Measurements from ENCODE around the gene TGFBR2.

Gene TGFBR2

DNA sequence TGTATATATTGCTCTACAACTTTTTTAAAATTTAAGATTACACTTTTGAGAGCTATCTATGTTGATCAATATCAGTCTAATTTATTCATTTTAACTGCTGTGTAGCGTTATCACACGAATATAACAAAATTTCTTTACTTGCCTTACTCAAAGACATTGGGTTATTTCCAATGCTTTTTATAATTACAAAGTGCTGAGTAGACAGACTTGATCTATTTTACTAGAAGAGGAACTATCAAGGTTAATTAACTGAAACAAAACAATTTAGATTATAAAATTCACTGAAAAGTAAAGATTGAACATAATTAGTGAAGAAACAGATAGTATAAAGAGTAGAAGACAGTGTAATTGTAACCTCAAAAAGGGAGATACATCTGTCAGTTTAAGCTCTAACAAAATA lies 105.5 kb downstream of the TGFBR2 start:
- no peaks in the 10 kb centered on the region for H3K9me3 ChIP-seq (ENCODE audit: insufficient read depth, low read length)
- no peaks in the 10 kb centered on the region; the same call in 1 of the 2 replicates for H3K4me1 ChIP-seq (ENCODE audit: low read length)
- no peaks in the 10 kb centered on the region for H3K27me3 ChIP-seq (ENCODE audit: low read depth, low read length)
- H3K27ac ChIP-seq (ENCODE audit: low read length): no peak overlapping the region
- TF ChIP-seq, protein P1, sequence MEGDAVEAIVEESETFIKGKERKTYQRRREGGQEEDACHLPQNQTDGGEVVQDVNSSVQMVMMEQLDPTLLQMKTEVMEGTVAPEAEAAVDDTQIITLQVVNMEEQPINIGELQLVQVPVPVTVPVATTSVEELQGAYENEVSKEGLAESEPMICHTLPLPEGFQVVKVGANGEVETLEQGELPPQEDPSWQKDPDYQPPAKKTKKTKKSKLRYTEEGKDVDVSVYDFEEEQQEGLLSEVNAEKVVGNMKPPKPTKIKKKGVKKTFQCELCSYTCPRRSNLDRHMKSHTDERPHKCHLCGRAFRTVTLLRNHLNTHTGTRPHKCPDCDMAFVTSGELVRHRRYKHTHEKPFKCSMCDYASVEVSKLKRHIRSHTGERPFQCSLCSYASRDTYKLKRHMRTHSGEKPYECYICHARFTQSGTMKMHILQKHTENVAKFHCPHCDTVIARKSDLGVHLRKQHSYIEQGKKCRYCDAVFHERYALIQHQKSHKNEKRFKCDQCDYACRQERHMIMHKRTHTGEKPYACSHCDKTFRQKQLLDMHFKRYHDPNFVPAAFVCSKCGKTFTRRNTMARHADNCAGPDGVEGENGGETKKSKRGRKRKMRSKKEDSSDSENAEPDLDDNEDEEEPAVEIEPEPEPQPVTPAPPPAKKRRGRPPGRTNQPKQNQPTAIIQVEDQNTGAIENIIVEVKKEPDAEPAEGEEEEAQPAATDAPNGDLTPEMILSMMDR (IDR thresholded peaks at IDR 0.05; ENCODE audit: low read depth, low read length): no peak
- H3K9ac ChIP-seq (ENCODE audit: low read length): no peak overlapping the region
- no peaks in the 10 kb centered on the region for H3K79me2 ChIP-seq (ENCODE audit: low read length)
- no peak overlapping the region for H3K4me3 ChIP-seq (ENCODE audit: low read length)
- H4K20me1 ChIP-seq (ENCODE audit: insufficient read depth, low read length): no peaks in the 10 kb centered on the region
- H3K4me2 ChIP-seq (ENCODE audit: low read length): no peak overlapping the region
- H2AFZ ChIP-seq (ENCODE audit: low read depth, low read length): no peak overlapping the region
- no peaks in the 10 kb centered on the region for H3K36me3 ChIP-seq (replicated peaks; ENCODE audit: low read depth, low read length)

DNA sequence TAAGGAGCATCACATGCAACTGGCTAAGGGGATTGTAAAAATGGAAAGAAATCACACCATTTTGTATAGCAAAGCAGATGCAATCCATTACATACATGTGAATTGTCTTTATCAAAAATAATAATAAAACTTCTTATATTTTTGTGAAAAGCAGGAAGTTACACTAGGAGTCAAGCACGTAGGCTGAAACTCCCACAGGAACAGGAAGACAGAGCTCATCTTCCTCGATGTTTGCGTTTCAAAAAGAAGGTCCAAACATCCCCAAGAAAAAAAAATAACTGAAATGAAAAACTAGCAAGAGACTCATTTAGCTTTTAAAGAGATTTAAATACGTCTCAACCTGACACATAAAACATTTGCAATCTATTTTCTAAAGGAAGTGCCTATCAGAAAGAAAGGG lies 106.6 kb downstream of the TGFBR2 start:
- no peaks in the 10 kb centered on the region for H4K20me1 ChIP-seq (ENCODE audit: insufficient read depth, low read length)
- TF ChIP-seq, protein P1 (IDR thresholded peaks at IDR 0.05; ENCODE audit: low read depth, low read length): no peak
- no peak for TF ChIP-seq EZH2phosphoT487 (IDR thresholded peaks at IDR 0.05; ENCODE audit: low read depth)
- H3K27ac ChIP-seq (ENCODE audit: low read length): no peak overlapping the region
- H3K27me3 ChIP-seq (ENCODE audit: low read depth, low read length): no peaks in the 10 kb centered on the region
- no peak overlapping the region for H3K4me2 ChIP-seq (ENCODE audit: low read length)
- no peaks in the 10 kb centered on the region for H3K79me2 ChIP-seq (ENCODE audit: low read length)
- no peaks in the 10 kb centered on the region for H3K36me3 ChIP-seq (replicated peaks; ENCODE audit: low read depth, low read length)
- H3K4me1 ChIP-seq (ENCODE audit: low read length): no peaks in the 10 kb centered on the region; the same call in 1 of the 2 replicates
- no peaks in the 10 kb centered on the region for H3K9me3 ChIP-seq (ENCODE audit: insufficient read depth, low read length)
- H3K9ac ChIP-seq (ENCODE audit: low read length): no peak overlapping the region
- no peak overlapping the region for H3K4me3 ChIP-seq (ENCODE audit: low read length)
- no peak overlapping the region for H2AFZ ChIP-seq (ENCODE audit: low read depth, low read length)

DNA sequence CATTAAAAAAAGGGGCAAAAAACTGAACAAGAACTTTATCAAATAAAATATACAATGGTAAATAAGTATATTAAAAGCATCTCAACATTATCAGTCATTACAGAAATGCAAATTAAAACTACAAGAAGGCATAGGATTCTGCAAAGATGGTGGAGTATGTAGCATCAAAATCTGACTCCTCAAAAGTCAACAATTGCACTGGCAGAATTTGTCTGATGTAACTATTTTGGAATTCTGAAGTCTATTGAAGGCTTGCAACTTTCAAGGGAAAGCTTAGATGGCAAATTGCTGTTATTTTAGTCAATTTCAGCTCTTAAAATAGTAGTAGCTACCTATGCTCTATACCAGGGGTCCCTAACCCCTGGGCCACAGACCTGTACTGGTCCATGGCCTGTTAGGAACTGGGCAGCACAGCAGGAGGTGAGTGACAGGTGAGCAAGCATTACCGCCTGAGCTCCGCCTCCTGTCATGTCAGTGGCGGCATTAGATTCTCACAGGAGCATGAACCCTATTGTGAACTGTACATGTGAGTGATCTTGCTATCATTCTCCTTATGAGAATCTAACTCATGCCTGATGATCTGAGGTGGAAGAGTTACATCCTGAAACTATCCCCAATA lies 107.6 kb downstream of the TGFBR2 start:
- Histone ChIP-seq H3K4me2 (ENCODE audit: low read length) (no peak overlapping the region), H2AFZ (ENCODE audit: low read depth, low read length) (no peak overlapping the region), H3K36me3 (replicated peaks; ENCODE audit: low read depth, low read length) (no peaks in the 10 kb centered on the region), H3K4me3 (ENCODE audit: low read length) (no peak overlapping the region), H3K79me2 (ENCODE audit: low read length) (no peaks in the 10 kb centered on the region), H3K9ac (ENCODE audit: low read length) (no peak overlapping the region), H3K9me3 (ENCODE audit: insufficient read depth, low read length) (no peaks in the 10 kb centered on the region), H4K20me1 (ENCODE audit: insufficient read depth, low read length) (no peaks in the 10 kb centered on the region), H3K4me1 (ENCODE audit: low read length) (no peaks in the 10 kb centered on the region; the same call in 1 of the 2 replicates), H3K27me3 (ENCODE audit: low read depth, low read length) (no peaks in the 10 kb centered on the region), H3K27ac (ENCODE audit: low read length) (no peak overlapping the region)
- TF ChIP-seq, protein P1 (IDR thresholded peaks at IDR 0.05; ENCODE audit: low read depth, low read length): no peak
- TF ChIP-seq EZH2phosphoT487 (IDR thresholded peaks at IDR 0.05; ENCODE audit: low read depth): no peak

DNA sequence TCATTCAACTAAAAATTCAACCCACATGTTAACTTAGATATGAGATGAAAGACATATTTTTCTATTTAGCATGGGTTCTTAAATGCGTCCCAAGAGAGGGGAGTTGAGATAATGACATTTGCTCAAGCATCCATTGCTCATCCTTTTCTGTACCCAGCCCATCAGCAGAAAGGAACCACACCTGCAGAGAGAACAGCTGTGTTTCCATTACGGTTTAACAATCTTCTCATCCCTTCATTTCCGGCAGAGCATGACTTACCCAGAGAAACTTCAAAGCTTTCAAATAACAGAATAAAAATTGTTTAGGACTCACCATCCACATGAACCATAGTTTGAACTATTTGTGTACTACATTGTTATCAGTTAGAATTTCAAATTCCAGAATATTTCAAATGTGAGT lies 113.1 kb downstream of the TGFBR2 start:
- H3K4me3 ChIP-seq (ENCODE audit: low read length): no peak overlapping the region
- H4K20me1 ChIP-seq (ENCODE audit: insufficient read depth, low read length): no peaks in the 10 kb centered on the region
- H3K9ac ChIP-seq (ENCODE audit: low read length): no peak overlapping the region
- H3K36me3 ChIP-seq (replicated peaks; ENCODE audit: low read depth, low read length): no peaks in the 10 kb centered on the region
- no peak overlapping the region for H3K27ac ChIP-seq (ENCODE audit: low read length)
- no peak overlapping the region for H3K4me2 ChIP-seq (ENCODE audit: low read length)
- no peaks in the 10 kb centered on the region for H3K27me3 ChIP-seq (ENCODE audit: low read depth, low read length)
- no peaks in the 10 kb centered on the region for H3K79me2 ChIP-seq (ENCODE audit: low read length)
- H2AFZ ChIP-seq (ENCODE audit: low read depth, low read length): no peak overlapping the region
- TF ChIP-seq, protein P1 (IDR thresholded peaks at IDR 0.05; ENCODE audit: low read depth, low read length): no peak
- no peak for TF ChIP-seq EZH2phosphoT487 (IDR thresholded peaks at IDR 0.05; ENCODE audit: low read depth)
- H3K9me3 ChIP-seq (ENCODE audit: insufficient read depth, low read length): no peaks in the 10 kb centered on the region
- H3K4me1 ChIP-seq (ENCODE audit: low read length): no peaks in the 10 kb centered on the region
